A549 (cell line): ENCODE data around the gene DLGAP1. TPM values are rescaled to one million over a fixed set of nuclear protein-coding genes. Genes with fewer than 3 reads are reported as not detected.

Experiments used
- ATAC-seq, 2 experiments: fragments of 200-7000 bp in 1 of 2; fragments of >200 bp in 1 of 2; cut with Nextera tagmentation in 1 of 2; cut with Tn5 transposase in 1 of 2; 3 replicates each; pipeline versions ENCODE4 v1.8.0 to v1.9.1; 2018 to 2020; ENCODE audit warnings: mild to moderate bottlenecking in 1 of 2, moderate library complexity in 1 of 2
- CTCF ChIA-PET: fragments of 300-600 bp; sonication (Branson Sonifier 250); formaldehyde crosslinking; extraction: SDS; loops from one replicate; lab custom pipeline; 2021; ENCODE audit warnings: antibody characterized with exemption, inconsistent platforms; lab: Yijun Ruan, JAX
- POLR2A ChIA-PET: fragments of 350-600 bp; formaldehyde crosslinking; extraction: SDS; loops from one replicate; lab custom pipeline; 2021; ENCODE audit warnings: antibody characterized with exemption, inconsistent platforms; lab: Yijun Ruan, JAX
- DNase-seq, 2 experiments: peaks; one replicate each; pipeline versions ENCODE4 v3.0.0 to v3.0.0-alpha.2; 2011 to 2016; ENCODE audit warnings: low read depth in 1 of 2, low spot score in 1 of 2
- FAIRE-seq: peaks from 2 replicates; lab custom pipeline; 2011; peaks lifted over from hg19 to GRCh38; lab: Jason Lieb, UNC
- H3K27ac ChIP-seq, 2 experiments: fragments of >200 bp; sonication (Bioruptor Twin); formaldehyde crosslinking; 3 replicates each; pipeline ENCODE4 v1.5.1; 2016 to 2017
- H3K4me1 ChIP-seq: fragments of >200 bp; sonication (Bioruptor Twin); formaldehyde crosslinking; 3 replicates; pipeline ENCODE4 v1.6.1; 2016
- H3K4me2 ChIP-seq: fragments of >200 bp; sonication (Bioruptor Twin); formaldehyde crosslinking; 3 replicates; pipeline ENCODE4 v1.6.1; 2016
- H3K4me3 ChIP-seq: fragments of >200 bp; sonication (Bioruptor Twin); formaldehyde crosslinking; 3 replicates; pipeline ENCODE4 v1.5.1; 2016
- H3K9me3 ChIP-seq: fragments of >200 bp; sonication (Bioruptor Twin); formaldehyde crosslinking; 3 replicates; pipeline ENCODE4 v1.6.1; 2016
- BHLHE40 ChIP-seq: IDR thresholded peaks from 2 replicates; pipeline ENCODE4 v1.6.1; 2012; ENCODE audit warnings: low read depth, low read length, inconsistent platforms
- CBX2 ChIP-seq: fragments of 200-600 bp; sonication (generic); IDR thresholded peaks from 2 replicates; pipeline ENCODE4 v1.6.1; 2016; ENCODE audit warnings: low read depth, mild to moderate bottlenecking, borderline replicate concordance
- CHD2 ChIP-seq: fragments of 150-350 bp; IDR thresholded peaks from 2 replicates; pipeline ENCODE4 v1.6.1; 2014; ENCODE audit warnings: low read length; ENCODE audit not compliant: partially characterized antibody
- EHF ChIP-seq: fragments of 250-450 bp; sonication (Bioruptor Pico); IDR thresholded peaks from 2 replicates; pipeline ENCODE4 v1.5.0; 2020; ENCODE audit warnings: mild to moderate bottlenecking
- EHMT2 ChIP-seq: fragments of 200-600 bp; sonication (generic); IDR thresholded peaks from 2 replicates; pipeline ENCODE4 v1.6.1; 2016; ENCODE audit warnings: antibody characterized with exemption, low read depth, mild to moderate bottlenecking, moderate library complexity
- EP300 ChIP-seq, 2 experiments: fragments of >200 bp; sonication (Bioruptor Twin); formaldehyde crosslinking; IDR thresholded peaks; 2 replicates in 1 of 2; 3 replicates in 1 of 2; pipeline ENCODE4 v1.6.1; 2016 to 2017
- ESRRA ChIP-seq: fragments of 150-350 bp; IDR thresholded peaks from 2 replicates; pipeline ENCODE4 v1.6.1; 2014; ENCODE audit warnings: mild to moderate bottlenecking, low read length, borderline replicate concordance
- GATA3 ChIP-seq: IDR thresholded peaks from 2 replicates; pipeline ENCODE4 v1.6.1; 2012; ENCODE audit warnings: borderline replicate concordance
- HDAC2 ChIP-seq: fragments of 200-600 bp; sonication (generic); IDR thresholded peaks from 2 replicates; pipeline ENCODE4 v1.6.1; 2016
- HEYL ChIP-seq: fragments of 250-450 bp; sonication (Bioruptor Pico); IDR thresholded peaks from 2 replicates; pipeline ENCODE4 v1.8.0; 2021; ENCODE audit warnings: mild to moderate bottlenecking, moderate library complexity
- JUN ChIP-seq, 2 experiments: fragments of >200 bp; sonication (Bioruptor Twin); formaldehyde crosslinking; IDR thresholded peaks; 2 replicates in 1 of 2; 3 replicates in 1 of 2; pipeline ENCODE4 v1.6.1; 2016 to 2017
- MAFK ChIP-seq: fragments of 450-650 bp; IDR thresholded peaks from 2 replicates; pipeline ENCODE4 v1.6.1; 2014; ENCODE audit not compliant: partially characterized antibody
- MAZ ChIP-seq: fragments of 150-350 bp; IDR thresholded peaks from 2 replicates; pipeline ENCODE4 v1.6.1; 2014; ENCODE audit warnings: antibody characterized with exemption, low read depth, low read length, borderline replicate concordance
- MYC ChIP-seq: IDR thresholded peaks from 2 replicates; pipeline ENCODE4 v1.6.1; 2012; ENCODE audit warnings: mild to moderate bottlenecking, inconsistent platforms, low read length, improper control_type of control experiment, borderline replicate concordance
- NFE2L2 ChIP-seq: fragments of 150-350 bp; conservative IDR thresholded peaks from 2 replicates; pipeline ENCODE4 v1.6.1; 2014; ENCODE audit warnings: low read length
- NPAS2 ChIP-seq: fragments of 250-450 bp; sonication (Bioruptor Pico); IDR thresholded peaks from 2 replicates; pipeline ENCODE4 v1.8.0; 2022; ENCODE audit warnings: mild to moderate bottlenecking, moderate library complexity, borderline replicate concordance
- POLR2A ChIP-seq: IDR thresholded peaks from 2 replicates; pipeline ENCODE4 v1.6.1; 2012; ENCODE audit warnings: mild to moderate bottlenecking, low read length
- POLR2AphosphoS2 ChIP-seq: conservative IDR thresholded peaks from 2 replicates; pipeline ENCODE4 v1.6.1; 2012; ENCODE audit warnings: low read length, improper control_type of control experiment, inconsistent platforms
- RFX5 ChIP-seq: fragments of 450-650 bp; IDR thresholded peaks from 2 replicates; pipeline ENCODE4 v1.7.1; 2014; ENCODE audit warnings: antibody characterized with exemption, mild to moderate bottlenecking, moderate library complexity
- RNF2 ChIP-seq: fragments of 200-600 bp; sonication (generic); IDR thresholded peaks from 2 replicates; pipeline ENCODE4 v1.6.1; 2016; ENCODE audit warnings: low read depth, mild to moderate bottlenecking, antibody characterized with exemption, moderate library complexity, borderline replicate concordance
- SMC3 ChIP-seq: fragments of >200 bp; sonication (Bioruptor Twin); formaldehyde crosslinking; IDR thresholded peaks from 3 replicates; pipeline ENCODE4 v1.6.1; 2018; ENCODE audit warnings: inconsistent platforms
- TFCP2L1 ChIP-seq: fragments of 250-450 bp; sonication (Bioruptor Pico); IDR thresholded peaks from 2 replicates; pipeline ENCODE4 v1.5.0; 2021; ENCODE audit warnings: mild to moderate bottlenecking
- ZNF302 ChIP-seq: fragments of 250-450 bp; sonication (Bioruptor Pico); IDR thresholded peaks from 2 replicates; pipeline ENCODE4 v1.9.0; 2021; ENCODE audit warnings: inconsistent platforms, mild to moderate bottlenecking, moderate library complexity
- ZSCAN20 ChIP-seq: fragments of 250-450 bp; sonication (Bioruptor Pico); IDR thresholded peaks from 2 replicates; pipeline ENCODE4 v1.8.0; 2022; ENCODE audit warnings: mild to moderate bottlenecking, moderate library complexity
- WGBS: methylation state at CpG from one replicate; pipeline ENCODE4 v1.1.6; 2017; ENCODE audit errors: missing lambda C conversion rate; 5-methylcytosine and 5-hydroxymethylcytosine counted together
- polyA plus RNA-seq, 4 experiments: library from polyadenylated mRNA; depleted of rRNA in 3 of 4; stranded (reverse); fragments of >200 nt; fragmentation: RNase III in 1 of 4; extraction: RNeasy Plus Mini Kit Qiagen cat#74134 plus additional on column Dnase treatment in 1 of 4; gene quantifications; 2 replicates in 3 of 4; 3 replicates in 1 of 4; pipeline ENCODE4 v1.2.3, GENCODE V29; 2011 to 2017
- TF ChIP-seq, protein P1 (sequence below): IDR thresholded peaks from 2 replicates; pipeline ENCODE4 v1.6.1; 2012
- TF ChIP-seq, protein P2 (sequence below): fragments of >200 bp; sonication (Bioruptor Twin); formaldehyde crosslinking; IDR thresholded peaks from 2 replicates; pipeline ENCODE4 v1.6.1; 2016
- TF ChIP-seq, protein P3 (sequence below): fragments of 150-350 bp; IDR thresholded peaks from 2 replicates; pipeline ENCODE4 v1.6.1; 2014; ENCODE audit warnings: low read depth, mild to moderate bottlenecking, low read length
- TF ChIP-seq, protein P4 (sequence below): IDR thresholded peaks from 2 replicates; pipeline ENCODE4 v1.6.1; 2012
- TF ChIP-seq, protein P5 (sequence below): fragments of 250-450 bp; sonication (Bioruptor Pico); IDR thresholded peaks from 2 replicates; pipeline ENCODE4 v1.5.0; 2020; ENCODE audit warnings: low read depth, mild to moderate bottlenecking, moderate library complexity
- TF ChIP-seq, protein P6 (sequence below): fragments of 450-650 bp; IDR thresholded peaks from 2 replicates; pipeline ENCODE4 v1.6.1; 2014; ENCODE audit warnings: antibody characterized with exemption
- TF ChIP-seq, protein P7 (sequence below): IDR thresholded peaks from 2 replicates; pipeline ENCODE4 v1.6.1; 2012; ENCODE audit warnings: low read depth, borderline replicate concordance

DLGAP1 gene
- polyA plus RNA-seq, 2 of the 4 experiments (the other 2 are of a cell fraction): 0.04 to 0.12 TPM

DNA sequence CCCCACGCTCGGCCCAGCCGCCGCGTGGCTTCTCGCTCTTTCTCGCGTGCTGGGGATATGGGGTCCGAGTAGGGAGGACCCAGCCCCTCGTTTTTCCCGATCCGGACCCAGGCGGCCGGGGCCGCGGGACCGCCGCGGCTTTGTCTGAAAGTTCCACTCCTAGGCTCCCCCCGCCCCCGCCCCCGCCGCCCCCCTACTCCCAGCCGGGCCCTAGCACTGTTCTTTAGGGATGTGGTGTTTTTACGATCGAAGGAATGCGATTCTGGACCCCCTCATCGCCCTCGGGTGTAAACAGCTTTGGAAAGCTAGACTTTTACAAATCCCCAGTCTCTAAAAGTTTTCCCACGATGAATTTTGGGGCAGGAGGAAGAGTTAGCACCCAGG lies 1004.3 kb downstream of the DLGAP1 start:
- ChIA-PET CTCF (interaction anchor here (0.5 to 2.3 kb wide), 3 partner anchors 30 to 169 kb away, joined by 3 to 14 read pairs (median 4); no protein-coding TSS in a partner anchor), POLR2A (interaction anchor here (1.0 to 6.2 kb wide), 4 partner anchors 9 to 215 kb away, joined by 3 to 48 read pairs (median 22); no protein-coding TSS in a partner anchor)
- H3K4me3 ChIP-seq: peak overlapping the region; percentile 93
- peaks cover 17% of the 10 kb centered on the region for H3K4me1 ChIP-seq
- TF ChIP-seq, protein P1, sequence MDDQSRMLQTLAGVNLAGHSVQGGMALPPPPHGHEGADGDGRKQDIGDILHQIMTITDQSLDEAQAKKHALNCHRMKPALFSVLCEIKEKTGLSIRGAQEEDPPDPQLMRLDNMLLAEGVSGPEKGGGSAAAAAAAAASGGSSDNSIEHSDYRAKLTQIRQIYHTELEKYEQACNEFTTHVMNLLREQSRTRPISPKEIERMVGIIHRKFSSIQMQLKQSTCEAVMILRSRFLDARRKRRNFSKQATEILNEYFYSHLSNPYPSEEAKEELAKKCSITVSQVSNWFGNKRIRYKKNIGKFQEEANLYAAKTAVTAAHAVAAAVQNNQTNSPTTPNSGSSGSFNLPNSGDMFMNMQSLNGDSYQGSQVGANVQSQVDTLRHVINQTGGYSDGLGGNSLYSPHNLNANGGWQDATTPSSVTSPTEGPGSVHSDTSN: no peak
- TF ChIP-seq, protein P2, sequence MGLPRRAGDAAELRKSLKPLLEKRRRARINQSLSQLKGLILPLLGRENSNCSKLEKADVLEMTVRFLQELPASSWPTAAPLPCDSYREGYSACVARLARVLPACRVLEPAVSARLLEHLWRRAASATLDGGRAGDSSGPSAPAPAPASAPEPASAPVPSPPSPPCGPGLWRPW: no peak
- TF ChIP-seq POLR2AphosphoS2: 0 out of 2 replicates have a peak, but pooled peaks have one; percentile 24
- TF ChIP-seq TFCP2L1 (CRISPR knock-in tag): no peak
- no peak for TF ChIP-seq HDAC2
- TF ChIP-seq JUN (IDR thresholded peaks at IDR 0.05): peak in 1 of 2 experiments; percentile 11; a peak in 3 of 5 replicates
- H3K27ac ChIP-seq: peak overlapping the region; percentile 98 to 100
- DNase-seq (no peak), ATAC-seq (no peak), FAIRE-seq (no peak)
- no peaks in the 10 kb centered on the region for H3K9me3 ChIP-seq
- 0% methylated on average over 6 of the region's 30 CpGs for WGBS
- peak overlapping the region; percentile 98 for H3K4me2 ChIP-seq

DNA sequence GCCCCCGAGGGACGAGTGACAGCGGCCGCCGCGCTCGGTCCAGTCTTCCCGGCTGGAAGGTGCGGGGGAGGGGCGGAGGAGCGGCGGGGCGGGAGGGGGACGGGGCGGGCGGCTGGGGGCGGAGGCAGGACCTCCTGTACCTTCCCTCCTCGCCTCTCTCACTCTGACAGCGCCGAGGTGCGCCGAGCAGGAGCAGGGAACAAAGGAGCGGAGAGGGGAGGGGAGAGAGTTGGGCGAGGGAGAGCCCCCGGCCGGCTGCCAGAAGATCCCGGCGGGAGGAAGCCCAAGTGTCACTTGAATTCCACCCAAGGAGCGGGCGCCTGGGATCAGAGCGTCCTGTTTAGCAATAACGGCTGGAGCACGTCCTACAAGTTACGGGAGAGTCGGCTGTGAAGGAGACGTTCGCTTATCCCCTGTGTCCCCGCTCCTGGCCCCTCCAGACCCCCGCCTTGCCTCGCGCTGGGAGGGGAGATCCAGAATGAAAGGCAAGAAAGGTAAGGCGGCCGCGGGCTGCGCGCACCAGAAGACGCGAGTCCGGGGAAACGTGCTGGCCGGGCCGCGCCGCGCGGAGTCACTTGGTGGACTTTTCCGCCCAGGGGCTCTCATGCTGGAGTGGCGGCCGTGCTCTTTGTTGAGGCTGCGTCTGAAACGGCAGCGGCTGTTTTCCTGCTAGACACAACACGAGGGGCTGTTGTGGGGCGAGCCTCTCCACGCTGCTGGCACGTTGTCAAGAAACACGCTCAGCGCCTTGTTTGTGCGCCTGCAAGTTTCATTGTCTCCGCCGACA lies 1004.9 kb downstream of the DLGAP1 start, which contains the start of gene TGIF1:
Gene TGIF1 (plus strand): TSS at position 161 of the 787 bp plus-strand sequence. CDS start 318 bp downstream, at position 479.
- under 1% methylated on average over 37 of the region's 71 CpGs for WGBS
- FAIRE-seq (no peak), ATAC-seq (peak; percentile 45 to 62), DNase-seq (peak in 1 of 2 experiments; percentile 84)
- Histone ChIP-seq H3K4me3 (peak within 1 kb of the TSS; percentile 93), H3K4me1 (peaks cover 18% of the 10 kb centered on the region), H3K27ac (peak within 1 kb of the TSS; percentile 98 to 100), H3K9me3 (no peaks in the 10 kb centered on the region), H3K4me2 (peak within 1 kb of the TSS; percentile 98)
- CTCF ChIA-PET: interaction anchor here (0.5 to 2.3 kb wide), 4 partner anchors 31 to 168 kb away, joined by 3 to 14 read pairs (median 4); no protein-coding TSS in a partner anchor
- POLR2A ChIA-PET: interaction anchor here (1.0 to 6.2 kb wide), 6 partner anchors 9 to 216 kb away, joined by 3 to 48 read pairs (median 22); no protein-coding TSS in a partner anchor
- TF ChIP-seq TFCP2L1 (CRISPR knock-in tag) (peak; percentile 53; the same call in 1 of the 2 replicates), MAZ (no peak), ZSCAN20 (no peak), MAFK (no peak), RNF2 (no peak), NFE2L2 (no peak), CHD2 (no peak), EHF (CRISPR knock-in tag) (no peak), NPAS2 (CRISPR knock-in tag) (no peak), CBX2 (no peak), HEYL (CRISPR knock-in tag) (no peak), MYC (0 out of 2 replicates have a peak, but pooled peaks have one; percentile 26), GATA3 (peak; percentile 13; the same call in 1 of the 2 replicates), POLR2AphosphoS2 (no peak), JUN (IDR thresholded peaks at IDR 0.05) (peak; percentile 17 to 79), SMC3 (no peak), EHMT2 (no peak), BHLHE40 (no peak), EP300 (IDR thresholded peaks at IDR 0.05) (no peak), ESRRA (no peak), RFX5 (no peak), POLR2A (peak; percentile 66), ZNF302 (CRISPR knock-in tag) (no peak)
- TF ChIP-seq, protein P3, sequence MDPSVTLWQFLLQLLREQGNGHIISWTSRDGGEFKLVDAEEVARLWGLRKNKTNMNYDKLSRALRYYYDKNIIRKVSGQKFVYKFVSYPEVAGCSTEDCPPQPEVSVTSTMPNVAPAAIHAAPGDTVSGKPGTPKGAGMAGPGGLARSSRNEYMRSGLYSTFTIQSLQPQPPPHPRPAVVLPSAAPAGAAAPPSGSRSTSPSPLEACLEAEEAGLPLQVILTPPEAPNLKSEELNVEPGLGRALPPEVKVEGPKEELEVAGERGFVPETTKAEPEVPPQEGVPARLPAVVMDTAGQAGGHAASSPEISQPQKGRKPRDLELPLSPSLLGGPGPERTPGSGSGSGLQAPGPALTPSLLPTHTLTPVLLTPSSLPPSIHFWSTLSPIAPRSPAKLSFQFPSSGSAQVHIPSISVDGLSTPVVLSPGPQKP: no peak
- TF ChIP-seq, protein P4, sequence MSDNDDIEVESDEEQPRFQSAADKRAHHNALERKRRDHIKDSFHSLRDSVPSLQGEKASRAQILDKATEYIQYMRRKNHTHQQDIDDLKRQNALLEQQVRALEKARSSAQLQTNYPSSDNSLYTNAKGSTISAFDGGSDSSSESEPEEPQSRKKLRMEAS: peak; percentile 53; the same call in 1 of the 2 replicates
- TF ChIP-seq, protein P5, sequence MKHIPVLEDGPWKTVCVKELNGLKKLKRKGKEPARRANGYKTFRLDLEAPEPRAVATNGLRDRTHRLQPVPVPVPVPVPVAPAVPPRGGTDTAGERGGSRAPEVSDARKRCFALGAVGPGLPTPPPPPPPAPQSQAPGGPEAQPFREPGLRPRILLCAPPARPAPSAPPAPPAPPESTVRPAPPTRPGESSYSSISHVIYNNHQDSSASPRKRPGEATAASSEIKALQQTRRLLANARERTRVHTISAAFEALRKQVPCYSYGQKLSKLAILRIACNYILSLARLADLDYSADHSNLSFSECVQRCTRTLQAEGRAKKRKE (CRISPR knock-in tag): no peak
- TF ChIP-seq, protein P2: no peak
- TF ChIP-seq, protein P6, sequence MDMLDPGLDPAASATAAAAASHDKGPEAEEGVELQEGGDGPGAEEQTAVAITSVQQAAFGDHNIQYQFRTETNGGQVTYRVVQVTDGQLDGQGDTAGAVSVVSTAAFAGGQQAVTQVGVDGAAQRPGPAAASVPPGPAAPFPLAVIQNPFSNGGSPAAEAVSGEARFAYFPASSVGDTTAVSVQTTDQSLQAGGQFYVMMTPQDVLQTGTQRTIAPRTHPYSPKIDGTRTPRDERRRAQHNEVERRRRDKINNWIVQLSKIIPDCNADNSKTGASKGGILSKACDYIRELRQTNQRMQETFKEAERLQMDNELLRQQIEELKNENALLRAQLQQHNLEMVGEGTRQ: no peak
- TF ChIP-seq, protein P7, sequence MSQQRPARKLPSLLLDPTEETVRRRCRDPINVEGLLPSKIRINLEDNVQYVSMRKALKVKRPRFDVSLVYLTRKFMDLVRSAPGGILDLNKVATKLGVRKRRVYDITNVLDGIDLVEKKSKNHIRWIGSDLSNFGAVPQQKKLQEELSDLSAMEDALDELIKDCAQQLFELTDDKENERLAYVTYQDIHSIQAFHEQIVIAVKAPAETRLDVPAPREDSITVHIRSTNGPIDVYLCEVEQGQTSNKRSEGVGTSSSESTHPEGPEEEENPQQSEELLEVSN: no peak
